Endometrial microvascular endothelial cells (primary cell): ENCODE results near the gene SLC5A12. TPM values are rescaled to one million over a fixed set of nuclear protein-coding genes. Genes with fewer than 3 reads are reported as not detected.

ENCODE experiments used
- in situ Hi-C: cut with HindIII; loops from 2 replicates; pipeline ENCODE4 v1.10.0; 2017; ENCODE audit warnings: low sequenced_read_pairs, low pct_unique_long_range_greater_than_20kb; ENCODE audit errors: inconsistent ontology term
- total RNA-seq: library from RNA; depleted of rRNA; stranded (reverse); fragments of >200 nt; gene quantifications from one replicate; pipeline ENCODE4 v1.2.3, GENCODE V29; 2015; ENCODE audit errors: inconsistent ontology term

SLC5A12 gene
- not detected for total RNA-seq

GRCh38 chr11:26721948-26722475, at the start of gene SLC5A12:
Gene SLC5A12 (minus strand): TSS chr11:26722060. CDS start chr11:26721714, 346 bp downstream.
- in situ Hi-C loops = no loop called here

- in situ Hi-C loops = no loop called here
Observed at GRCh38 chr11:26769027-26769426, 47.2 kb upstream of the SLC5A12 start.

- in situ Hi-C loops = no loop called here
Observed at GRCh38 chr11:26767060-26767459, 45.2 kb upstream of the SLC5A12 start.

- in situ Hi-C loops = no loop called here
Observed at GRCh38 chr11:26765323-26765722, 43.5 kb upstream of the SLC5A12 start.

- in situ Hi-C loops = no loop called here
Observed at GRCh38 chr11:26764825-26765224, 43.0 kb upstream of the SLC5A12 start.

GRCh38 chr11:26764315-26764714, 42.5 kb upstream of the SLC5A12 start:
- in situ Hi-C loops = no loop called here

- in situ Hi-C loops = no loop called here
Observed at GRCh38 chr11:26762089-26762488, 40.2 kb upstream of the SLC5A12 start.

- in situ Hi-C loops = no loop called here
Observed at GRCh38 chr11:26761361-26761809, 39.5 kb upstream of the SLC5A12 start.

GRCh38 chr11:26757995-26758394, 36.1 kb upstream of the SLC5A12 start:
- in situ Hi-C loops = no loop called here

- in situ Hi-C loops = no loop called here
Observed at GRCh38 chr11:26755762-26756161, 33.9 kb upstream of the SLC5A12 start.

- in situ Hi-C loops = no loop called here
Observed at GRCh38 chr11:26753723-26754504, 32.1 kb upstream of the SLC5A12 start.

GRCh38 chr11:26749927-26750326, 28.1 kb upstream of the SLC5A12 start:
- in situ Hi-C loops = no loop called here

GRCh38 chr11:26743622-26744021, 21.8 kb upstream of the SLC5A12 start:
- in situ Hi-C loops = no loop called here

GRCh38 chr11:26742966-26743365, 21.1 kb upstream of the SLC5A12 start:
- in situ Hi-C loops = no loop called here

GRCh38 chr11:26741036-26741435, 19.2 kb upstream of the SLC5A12 start:
- in situ Hi-C loops = no loop called here

- in situ Hi-C loops = no loop called here
Observed at GRCh38 chr11:26739366-26740073, 17.7 kb upstream of the SLC5A12 start.

GRCh38 chr11:26734691-26735090, 12.8 kb upstream of the SLC5A12 start:
- in situ Hi-C loops = no loop called here

GRCh38 chr11:26731084-26731456, 9.2 kb upstream of the SLC5A12 start:
- in situ Hi-C loops = no loop called here

GRCh38 chr11:26730414-26731083, 8.7 kb upstream of the SLC5A12 start:
- in situ Hi-C loops = no loop called here
